OCI-LY1 (cell line): Measurements from ENCODE around the gene ALG9.

Source experiments
- CTCF ChIP-seq: fragments of 200-600 bp; sonication (generic), shearing (Covaris generic); IDR thresholded peaks from 2 replicates; pipeline ENCODE4 v1.5.1; 2017; ENCODE audit warnings: mild to moderate bottlenecking, antibody characterized with exemption, low read length, moderate library complexity, mixed read lengths
- EZH2 ChIP-seq: fragments of 200-600 bp; sonication (generic), shearing (Covaris generic); IDR thresholded peaks from 2 replicates; pipeline ENCODE4 v1.8.0; 2017; ENCODE audit warnings: borderline replicate concordance, mixed run types, mild to moderate bottlenecking, antibody characterized with exemption, low read length, moderate library complexity, mixed read lengths

- TF ChIP-seq CTCF = no peak
- no peak for TF ChIP-seq EZH2
Observed at GRCh38 chr11:111852103-111852502, 19.3 kb downstream of the ALG9 start.
